Osteoblast (primary cell): ENCODE data around the gene BACE1-AS. TPM values are rescaled to one million over a fixed set of nuclear protein-coding genes. Genes with fewer than 3 reads are reported as not detected.

ENCODE experiments used
- DNase-seq: peaks from one replicate; pipeline ENCODE4 v3.0.0; 2011; ENCODE audit warnings: low spot score, mixed read lengths; ENCODE audit not compliant: insufficient read length; ENCODE audit errors: missing footprints
- H2AFZ ChIP-seq: 2 replicates; pipeline ENCODE4 v1.6.0; 2011; ENCODE audit warnings: mild to moderate bottlenecking, low read length
- H3K27ac ChIP-seq: 2 replicates; pipeline ENCODE4 v1.5.1; 2011; ENCODE audit warnings: mild to moderate bottlenecking, low read depth, low read length, moderate library complexity
- H3K27me3 ChIP-seq: 2 replicates; pipeline ENCODE4 v1.6.0; 2012; ENCODE audit warnings: mild to moderate bottlenecking, control low read depth, inconsistent platforms, low read length, moderate library complexity; ENCODE audit not compliant: insufficient read depth
- H3K36me3 ChIP-seq: 2 replicates; pipeline ENCODE4 v1.5.1; 2011; ENCODE audit warnings: mild to moderate bottlenecking, low read length, control low read depth, moderate library complexity; ENCODE audit not compliant: insufficient read depth
- H3K4me1 ChIP-seq: 2 replicates; pipeline ENCODE4 v1.5.1; 2011; ENCODE audit warnings: mild to moderate bottlenecking, low read length, control low read depth, moderate library complexity; ENCODE audit not compliant: insufficient read depth
- H3K4me2 ChIP-seq: 2 replicates; pipeline ENCODE4 v1.6.0; 2011; ENCODE audit warnings: mild to moderate bottlenecking, low read length; ENCODE audit not compliant: insufficient read depth
- H3K4me3 ChIP-seq: fragments of 200-600 bp; sonication (generic); 3 replicates; pipeline ENCODE4 v1.5.1; 2012; ENCODE audit warnings: mild to moderate bottlenecking, low read length, inconsistent platforms; ENCODE audit not compliant: insufficient read depth
- H3K79me2 ChIP-seq: 2 replicates; pipeline ENCODE4 v1.6.0; 2012; ENCODE audit warnings: mild to moderate bottlenecking, low read length, control low read depth, inconsistent platforms; ENCODE audit not compliant: insufficient read depth
- H3K9me3 ChIP-seq: 2 replicates; pipeline ENCODE4 v1.5.1; 2011; ENCODE audit warnings: low read depth, low read length, control low read depth
- H4K20me1 ChIP-seq: 2 replicates; pipeline ENCODE4 v1.6.0; 2012; ENCODE audit warnings: mild to moderate bottlenecking, low read length, control low read depth; ENCODE audit not compliant: insufficient read depth
- total RNA-seq: library from RNA; depleted of rRNA; stranded (reverse); fragments of >200 nt; gene quantifications from 2 replicates; pipeline ENCODE4 v1.2.3, GENCODE V29; 2012
- TF ChIP-seq, protein P1 (sequence below): IDR thresholded peaks from 2 replicates; pipeline ENCODE4 v1.5.1; 2011; ENCODE audit warnings: mild to moderate bottlenecking, low read depth, low read length, moderate library complexity; ENCODE audit errors: extremely low read depth

BACE1-AS gene
- total RNA-seq, 1 donor = 4.0 TPM

- Histone ChIP-seq H3K27me3 (no peaks in the 10 kb centered on the region), H2AFZ (no peak overlapping the region), H3K4me1 (peaks cover 18% of the 10 kb centered on the region), H3K4me2 (peak overlapping the region; percentile 7), H3K79me2 (no peaks in the 10 kb centered on the region), H3K9me3 (no peaks in the 10 kb centered on the region), H3K4me3 (no peak overlapping the region), H4K20me1 (no peaks in the 10 kb centered on the region), H3K27ac (peak overlapping the region; percentile 74), H3K36me3 (peaks cover 43% of the 10 kb centered on the region)
- TF ChIP-seq, protein P1, sequence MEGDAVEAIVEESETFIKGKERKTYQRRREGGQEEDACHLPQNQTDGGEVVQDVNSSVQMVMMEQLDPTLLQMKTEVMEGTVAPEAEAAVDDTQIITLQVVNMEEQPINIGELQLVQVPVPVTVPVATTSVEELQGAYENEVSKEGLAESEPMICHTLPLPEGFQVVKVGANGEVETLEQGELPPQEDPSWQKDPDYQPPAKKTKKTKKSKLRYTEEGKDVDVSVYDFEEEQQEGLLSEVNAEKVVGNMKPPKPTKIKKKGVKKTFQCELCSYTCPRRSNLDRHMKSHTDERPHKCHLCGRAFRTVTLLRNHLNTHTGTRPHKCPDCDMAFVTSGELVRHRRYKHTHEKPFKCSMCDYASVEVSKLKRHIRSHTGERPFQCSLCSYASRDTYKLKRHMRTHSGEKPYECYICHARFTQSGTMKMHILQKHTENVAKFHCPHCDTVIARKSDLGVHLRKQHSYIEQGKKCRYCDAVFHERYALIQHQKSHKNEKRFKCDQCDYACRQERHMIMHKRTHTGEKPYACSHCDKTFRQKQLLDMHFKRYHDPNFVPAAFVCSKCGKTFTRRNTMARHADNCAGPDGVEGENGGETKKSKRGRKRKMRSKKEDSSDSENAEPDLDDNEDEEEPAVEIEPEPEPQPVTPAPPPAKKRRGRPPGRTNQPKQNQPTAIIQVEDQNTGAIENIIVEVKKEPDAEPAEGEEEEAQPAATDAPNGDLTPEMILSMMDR = no peak
- DNase-seq = no peak
Measured at GRCh38 chr11:117281869-117282268, 9.3 kb upstream of the BACE1-AS start.

GRCh38 chr11:117282956-117283355 lies 8.2 kb upstream of the BACE1-AS start:
- Histone ChIP-seq H3K4me3 (no peak overlapping the region), H3K9me3 (no peaks in the 10 kb centered on the region), H3K4me2 (no peak overlapping the region), H4K20me1 (no peaks in the 10 kb centered on the region), H3K79me2 (no peaks in the 10 kb centered on the region), H3K27me3 (no peaks in the 10 kb centered on the region), H3K36me3 (peaks cover 51% of the 10 kb centered on the region), H3K27ac (no peak overlapping the region), H3K4me1 (peaks cover 18% of the 10 kb centered on the region), H2AFZ (no peak overlapping the region)
- DNase-seq = no peak
- TF ChIP-seq, protein P1 = no peak

DNA sequence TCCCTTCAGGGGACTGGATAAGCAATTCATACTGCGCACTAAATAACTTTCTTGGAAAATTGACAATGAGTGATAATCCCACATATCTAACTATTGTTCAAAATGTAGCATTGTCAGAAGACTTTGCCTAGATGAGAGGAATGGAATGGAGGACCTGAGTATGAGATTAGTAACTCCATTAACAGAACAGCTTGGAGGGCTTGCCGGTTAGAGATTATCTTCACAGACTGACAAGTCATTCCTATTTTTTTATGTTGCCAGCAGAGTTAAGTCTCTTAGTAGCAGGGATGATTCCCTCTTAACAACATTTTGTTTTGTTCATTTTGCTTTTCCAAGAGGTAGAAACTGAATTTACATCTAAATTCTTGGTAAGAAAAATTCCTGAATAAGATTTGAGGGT lies 7.1 kb upstream of the BACE1-AS start:
- peaks cover 18% of the 10 kb centered on the region for H3K4me1 ChIP-seq
- H3K79me2 ChIP-seq = no peaks in the 10 kb centered on the region
- no peak overlapping the region for H3K4me2 ChIP-seq
- no peak overlapping the region for H3K27ac ChIP-seq
- no peaks in the 10 kb centered on the region for H4K20me1 ChIP-seq
- H3K36me3 ChIP-seq = peaks cover 60% of the 10 kb centered on the region
- H3K9me3 ChIP-seq = no peaks in the 10 kb centered on the region
- no peaks in the 10 kb centered on the region for H3K27me3 ChIP-seq
- H2AFZ ChIP-seq = no peak overlapping the region
- H3K4me3 ChIP-seq = no peak overlapping the region
- no peak for DNase-seq
- TF ChIP-seq, protein P1 = no peak

DNA sequence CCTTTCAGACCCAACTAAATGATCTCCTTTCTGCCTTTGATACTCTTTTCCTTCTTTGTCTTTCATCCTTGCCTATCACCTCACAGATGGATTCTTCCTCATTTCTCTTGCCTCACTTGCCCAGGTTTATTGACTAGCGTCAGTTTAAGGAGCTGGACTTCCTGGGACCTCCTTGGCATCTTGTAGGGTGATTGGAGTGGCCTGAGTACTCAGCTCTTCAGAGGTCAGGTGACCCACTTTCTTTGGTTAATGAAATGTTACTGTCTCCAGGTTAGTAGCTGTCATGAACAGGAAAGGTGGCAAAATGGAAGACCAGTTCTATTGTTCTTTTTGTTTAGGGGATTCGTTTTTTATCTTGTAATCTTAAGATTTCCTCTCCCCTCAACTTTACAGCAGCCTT lies 4.6 kb upstream of the BACE1-AS start:
- Histone ChIP-seq H3K36me3 (peaks cover 82% of the 10 kb centered on the region), H3K4me2 (no peak overlapping the region), H3K4me3 (no peak overlapping the region), H4K20me1 (no peaks in the 10 kb centered on the region), H3K79me2 (no peaks in the 10 kb centered on the region), H2AFZ (no peak overlapping the region), H3K27ac (no peak overlapping the region), H3K4me1 (peaks cover 5% of the 10 kb centered on the region), H3K27me3 (no peaks in the 10 kb centered on the region), H3K9me3 (no peaks in the 10 kb centered on the region)
- no peak for DNase-seq
- TF ChIP-seq, protein P1 = no peak
